GM12878 (cell line): ENCODE data around the gene ASB3. TPM values are rescaled to one million over a fixed set of nuclear protein-coding genes. Genes with fewer than 3 reads are reported as not detected.
"Not testable (repeated sequence)": the region's sequence is repeated elsewhere in the genome, so short reads cannot be mapped to it uniquely, and the experiment has no call there.

ENCODE experiments used
- ATAC-seq: fragments of 200-7000 bp; cut with Tn5 transposase; 3 replicates; pipeline ENCODE4 v1.9.1; 2020; ENCODE audit warnings: mild to moderate bottlenecking, moderate library complexity
- BruUV-seq: library from RNA; stranded (reverse); fragments of 400-500 nt; replicated peaks from 2 replicates; lab custom pipeline; 2021; lab: Mats Ljungman, UMichigan
- CTCF ChIA-PET: fragments of 300-600 bp; sonication (Branson Sonifier 250); formaldehyde crosslinking; extraction: SDS; loops from one replicate; lab custom pipeline; 2021; ENCODE audit warnings: inconsistent platforms; lab: Yijun Ruan, JAX
- POLR2A ChIA-PET: fragments of 350-600 bp; formaldehyde crosslinking; extraction: SDS; loops from one replicate; lab custom pipeline; 2021; ENCODE audit warnings: inconsistent platforms; lab: Charles Lee
- RAD21 ChIA-PET: fragments of 300-600 bp; sonication (Branson Sonifier 250); formaldehyde crosslinking; loops from one replicate; lab custom pipeline; 2023; ENCODE audit warnings: antibody characterized with exemption; ENCODE audit not compliant: unreplicated experiment; lab: Charles Lee
- SMC1A ChIA-PET: fragments of 300-600 bp; sonication (Branson Sonifier 250); formaldehyde crosslinking; loops from one replicate; lab custom pipeline; 2023; ENCODE audit not compliant: unreplicated experiment, uncharacterized antibody; lab: Charles Lee
- DNase-seq: peaks from one replicate; pipeline ENCODE4 v3.0.0-alpha.2; 2011; ENCODE audit warnings: low read depth, low spot score
- FAIRE-seq: peaks from 3 replicates; lab custom pipeline; 2011; peaks lifted over from hg19 to GRCh38; lab: Jason Lieb, UNC
- H2AFZ ChIP-seq: 2 replicates; pipeline ENCODE4 v1.6.0; 2011; ENCODE audit warnings: low read depth, low read length, control low read depth; ENCODE audit not compliant: control insufficient read depth
- H3K27ac ChIP-seq: 2 replicates; pipeline ENCODE4 v1.5.1; 2011; ENCODE audit warnings: control low read depth; ENCODE audit not compliant: control insufficient read depth, insufficient read depth
- H3K27me3 ChIP-seq, 2 experiments: replicated peaks in 1 of 2; 2 replicates each; pipeline versions ENCODE4 v1.6.0 to v1.6.1; 2011; ENCODE audit warnings: low read length in 1 of 2; ENCODE audit not compliant: control insufficient read depth in 2 of 2, insufficient read depth in 2 of 2
- H3K36me3 ChIP-seq, 2 experiments: 2 replicates each; pipeline ENCODE4 v1.5.1; 2011; ENCODE audit warnings: low read length in 1 of 2; ENCODE audit not compliant: control insufficient read depth in 2 of 2, insufficient read depth in 2 of 2
- H3K4me1 ChIP-seq: 2 replicates; pipeline ENCODE4 v1.6.1; 2011; ENCODE audit warnings: mild to moderate bottlenecking, low read length, moderate library complexity, mixed read lengths; ENCODE audit not compliant: control insufficient read depth, insufficient read depth
- H3K4me2 ChIP-seq: 2 replicates; pipeline ENCODE4 v1.6.0; 2011; ENCODE audit warnings: control low read depth; ENCODE audit not compliant: control insufficient read depth, insufficient read depth
- H3K4me3 ChIP-seq: fragments of 200-600 bp; sonication (generic); 2 replicates; pipeline ENCODE4 v1.5.1; 2016
- H3K79me2 ChIP-seq: 2 replicates; pipeline ENCODE4 v1.6.0; 2011; ENCODE audit warnings: low read length; ENCODE audit not compliant: control insufficient read depth, insufficient read depth
- H3K9ac ChIP-seq: 2 replicates; pipeline ENCODE4 v1.8.0; 2011; ENCODE audit warnings: low read length, control low read depth, mixed read lengths; ENCODE audit not compliant: control insufficient read depth, insufficient read depth
- H3K9me3 ChIP-seq: replicated peaks from 3 replicates; pipeline ENCODE4 v1.5.1; 2011; ENCODE audit warnings: mild to moderate bottlenecking, low read length; ENCODE audit not compliant: control insufficient read depth, insufficient read depth
- H4K20me1 ChIP-seq: 2 replicates; pipeline ENCODE4 v1.6.0; 2011; ENCODE audit not compliant: control insufficient read depth, insufficient read depth
- PBX3 ChIP-seq: IDR thresholded peaks from 2 replicates; pipeline ENCODE4 v1.6.1; 2011; ENCODE audit warnings: mild to moderate bottlenecking, low read depth, low read length, moderate library complexity; ENCODE audit not compliant: insufficient replicate concordance
- POLR2A ChIP-seq: IDR thresholded peaks from 2 replicates; pipeline ENCODE4 v1.6.1; 2011; ENCODE audit warnings: low read depth, mild to moderate bottlenecking, low read length
- STAT3 ChIP-seq: IDR thresholded peaks from 2 replicates; pipeline ENCODE4 v1.6.1; 2011; ENCODE audit warnings: low read depth, low read length, improper control_type of control experiment
- USF1 ChIP-seq: IDR thresholded peaks from 2 replicates; pipeline ENCODE4 v1.6.1; 2011; ENCODE audit warnings: borderline replicate concordance, low read depth, mild to moderate bottlenecking, moderate library complexity, mixed read lengths, low read length; ENCODE audit not compliant: insufficient read depth; ENCODE audit errors: extremely low read length
- WGBS: methylation state at CpG from one replicate; pipeline ENCODE4 v1.1.6; 2016; ENCODE audit warnings: low lambda C conversion rate; ENCODE audit not compliant: insufficient replicate concordance, insufficient coverage; ENCODE audit errors: missing lambda C conversion rate; 5-methylcytosine and 5-hydroxymethylcytosine counted together
- in situ Hi-C: fragments of 300-500 bp; cut with MboI; formaldehyde crosslinking; loops from 9 replicates; pipeline ENCODE4 v1.14.3; 2018; ENCODE audit warnings: mixed read lengths
- intact Hi-C: fragments of 100-400 bp; cut with micrococcal nuclease; formaldehyde crosslinking; loops from one replicate; pipeline ENCODE4 v1.14.2; 2022; ENCODE audit not compliant: unreplicated experiment
- polyA plus RNA-seq, 11 experiments: library from polyadenylated mRNA; depleted of rRNA in 4 of 11; unstranded in 6 of 11; stranded (reverse) in 5 of 11; fragments of >200 nt; fragmentation: Nextera tagmentation in 4 of 11; fragmentation: Illumina TruSeq in 1 of 11; extraction: Ambion mirVana in 4 of 11; extraction: Trizol in 1 of 11; gene quantifications; 1 replicate in 1 of 11; 2 replicates in 10 of 11; pipeline versions ENCODE4 v1.2.1 to v1.2.3, GENCODE V29; 2011 to 2016; ENCODE audit warnings: inconsistent platforms in 2 of 11, missing spikeins in 2 of 11, low read depth in 1 of 11
- total RNA-seq, 4 experiments: library from RNA; depleted of rRNA in 3 of 4; stranded (reverse); fragments of >200 nt in 3 of 4; fragmentation: Illumina TruSeq in 1 of 4; extraction: Trizol in 1 of 4; gene quantifications; 2 replicates each; pipeline versions ENCODE4 v1.2.1 to v1.2.3, GENCODE V29; 2013 to 2021

Gene ASB3
- total and polyA plus RNA-seq, 10 of the 15 experiments (the other 5 are each of a cell fraction or from before 2014, with no cell fraction given): 16.4 to 30.9 (median 22.6) TPM

- ATAC-seq (no peak), DNase-seq (no peak), FAIRE-seq (no peak)
- Histone ChIP-seq H3K4me3 (no peak overlapping the region), H3K27ac (no peak overlapping the region), H4K20me1 (no peaks in the 10 kb centered on the region), H3K9me3 (no peaks in the 10 kb centered on the region), H3K36me3 (no peaks in the 10 kb centered on the region), H2AFZ (no peak overlapping the region), H3K4me2 (no peak overlapping the region), H3K79me2 (no peaks in the 10 kb centered on the region)
- ChIA-PET RAD21 (no interaction called here), SMC1A (no interaction called here), POLR2A (no interaction called here), CTCF (interaction anchor here (0.6 kb wide), 1 partner anchor 16 kb away, joined by 3 read pairs; no protein-coding TSS in a partner anchor)
- no TSS peak for BruUV-seq
- intact Hi-C loops (no loop called here), in situ Hi-C loops (no loop called here)
- 68% methylated on average over 3 of the region's 3 CpGs for WGBS
- no peak for TF ChIP-seq USF1
- no peak for TF ChIP-seq PBX3
- no peak for TF ChIP-seq STAT3
- no peak for TF ChIP-seq POLR2A
- TF ChIP-seq, all 136 proteins: peak for 0
- Histone ChIP-seq H3K9ac (no peak overlapping the region), H3K27me3 (no peaks in the 10 kb centered on the region), H3K4me1 (no peaks in the 10 kb centered on the region)
Observed at GRCh38 chr2:53668624-53669026, 118.1 kb downstream of the ASB3 start.

- FAIRE-seq, H3K36me3 ChIP-seq, RAD21 ChIA-PET: not testable (repeated sequence)
Observed at GRCh38 chr2:53667130-53667529, 119.6 kb downstream of the ASB3 start.

More at GRCh38 chr2:53667130-53667529, 119.6 kb downstream of the ASB3 start:
- H3K4me1 ChIP-seq, H2AFZ ChIP-seq, intact Hi-C loops, H3K4me2 ChIP-seq, H3K27me3 ChIP-seq, DNase-seq, CTCF ChIA-PET, H3K9me3 ChIP-seq, POLR2A ChIA-PET, H4K20me1 ChIP-seq, H3K4me3 ChIP-seq, H3K9ac ChIP-seq, H3K27ac ChIP-seq, BruUV-seq, in situ Hi-C loops, ATAC-seq, H3K79me2 ChIP-seq, SMC1A ChIA-PET: not testable (repeated sequence)
- WGBS: 83% methylated on average over 5 of the region's 5 CpGs
